Activated CD4-positive, alpha-beta memory T cell treated with anti-CD3 and anti-CD28 coated beads, Interleukin-2, amount 10 ng/mL, durations not matched to agents 7 days and 5 days (primary cell): ENCODE data around the gene CAD. TPM values are rescaled to one million over a fixed set of nuclear protein-coding genes. Genes with fewer than 3 reads are reported as not detected.

Experiments used
- CTCF ChIA-PET: fragments of 350-600 bp; sonication (Branson Sonifier 250); formaldehyde crosslinking; loops from one replicate; lab custom pipeline; 2021; ENCODE audit warnings: antibody characterized with exemption, inconsistent platforms; lab: Charles Lee
- POLR2A ChIA-PET: fragments of 350-600 bp; sonication (Branson Sonifier 250); formaldehyde crosslinking; loops from one replicate; lab custom pipeline; 2021; ENCODE audit warnings: antibody characterized with exemption; lab: Charles Lee
- DNase-seq: peaks from one replicate; pipeline ENCODE4 v3.0.0-alpha.2; 2020
- H3K27ac Mint-ChIP-seq: one replicate; pipeline ENCODE4 v1.8.0; 2021; ENCODE audit warnings: mild to moderate bottlenecking, mixed read lengths
- H3K27me3 Mint-ChIP-seq: one replicate; pipeline ENCODE4 v1.8.0; 2021; ENCODE audit warnings: mixed read lengths
- H3K36me3 Mint-ChIP-seq: one replicate; pipeline ENCODE4 v1.8.0; 2021; ENCODE audit warnings: low read depth, mixed read lengths
- H3K4me1 Mint-ChIP-seq: one replicate; pipeline ENCODE4 v1.8.0; 2021; ENCODE audit warnings: mixed read lengths
- H3K4me3 Mint-ChIP-seq: one replicate; pipeline ENCODE4 v1.8.0; 2021; ENCODE audit warnings: mild to moderate bottlenecking, mixed read lengths
- H3K9me3 Mint-ChIP-seq: one replicate; pipeline ENCODE4 v1.8.0; 2021; ENCODE audit warnings: mixed read lengths
- total RNA-seq, 2 experiments: library from RNA; stranded (reverse); gene quantifications; one replicate each; pipeline ENCODE4 v1.2.3, GENCODE V29; 2021

CAD gene
- total RNA-seq, 2 experiments from 2014 or later, result 39.7 TPM

DNA sequence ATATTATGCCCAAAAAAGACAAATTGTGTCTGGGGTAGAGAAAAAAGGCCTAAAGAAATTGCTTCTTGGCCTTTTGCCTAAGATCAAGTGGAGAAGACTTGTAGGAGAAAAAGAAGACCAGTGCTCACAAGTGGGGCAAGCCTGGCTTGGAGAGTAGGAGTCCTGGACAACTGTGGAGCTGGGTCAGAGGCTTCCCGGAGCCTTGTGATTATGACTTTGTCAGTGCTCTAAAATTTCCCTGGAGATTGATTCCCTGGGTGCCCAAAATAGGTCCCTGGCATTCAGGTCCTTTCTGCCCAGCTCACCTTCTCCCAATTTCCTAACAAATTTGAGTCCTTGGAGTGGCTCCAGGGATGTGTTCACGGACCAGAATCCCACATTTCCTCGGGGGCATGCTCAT is 64.3 kb downstream of the CAD start:
- Mint-ChIP-seq H3K36me3 (no peaks in the 10 kb centered on the region), H3K27ac (no peak overlapping the region), H3K9me3 (no peaks in the 10 kb centered on the region), H3K4me3 (no peak overlapping the region), H3K27me3 (peaks cover 50% of the 10 kb centered on the region), H3K4me1 (peaks cover 13% of the 10 kb centered on the region)
- CTCF ChIA-PET, result interaction anchor here (0.7 to 5.9 kb wide), 12 partner anchors 9 to 319 kb away, joined by 3 to 75 read pairs (median 6); partner anchors contain the start of genes ABHD1, MPV17, PREB and SLC30A3
- no peak for DNase-seq
- POLR2A ChIA-PET, result interaction anchor here (0.8 to 1.0 kb wide), 2 partner anchors 32 to 65 kb away, joined by 4 to 5 read pairs; partner anchors contain the start of gene CAD

DNA sequence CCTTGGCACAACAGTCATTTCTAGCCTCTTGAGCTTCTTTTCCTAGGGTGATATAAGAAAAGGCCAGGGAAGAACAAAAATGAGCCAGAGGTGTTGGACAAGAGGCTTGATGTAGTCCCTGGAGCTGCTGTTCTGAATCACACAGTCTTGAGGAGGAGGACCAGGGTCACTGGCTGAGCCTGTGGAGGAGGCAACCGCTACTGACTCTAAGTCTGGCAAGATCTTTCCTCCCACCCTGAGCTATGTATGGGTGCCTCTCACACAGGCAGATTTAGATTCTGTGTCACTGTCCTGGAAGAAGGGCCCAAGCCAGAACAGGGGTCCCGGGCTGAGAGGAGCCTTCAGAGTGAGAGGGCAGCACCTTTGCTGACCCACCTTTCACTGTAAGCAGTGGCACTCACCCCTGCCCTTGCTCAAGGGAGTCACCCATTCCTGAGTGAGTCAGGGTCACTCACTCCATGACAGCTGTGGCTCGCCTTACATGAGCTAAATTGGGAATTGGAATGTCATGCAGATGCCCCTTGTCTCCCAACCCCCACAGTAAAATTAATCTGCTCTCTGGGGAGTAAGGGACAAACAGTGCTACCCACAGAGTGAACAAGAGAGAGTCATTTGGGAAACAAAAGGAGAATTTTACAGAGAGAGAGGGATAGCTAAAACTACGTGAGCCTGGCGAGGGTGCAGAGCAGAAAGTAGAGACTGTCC is 64.8 kb downstream of the CAD start, which contains the start of gene TRIM54:
TRIM54 (plus strand) TSS at position 575 of the 705 bp plus-strand sequence. CDS start 303 bp downstream, outside the sequence.
- Mint-ChIP-seq H3K27me3 (peaks cover 54% of the 10 kb centered on the region), H3K27ac (no peak within 1 kb of the TSS), H3K36me3 (no peaks in the 10 kb centered on the region), H3K9me3 (no peaks in the 10 kb centered on the region), H3K4me1 (peaks cover 13% of the 10 kb centered on the region), H3K4me3 (no peak within 1 kb of the TSS)
- CTCF ChIA-PET, result interaction anchor here (0.7 to 5.9 kb wide), 11 partner anchors 9 to 320 kb away, joined by 3 to 75 read pairs (median 6); partner anchors contain the start of genes ABHD1, MPV17, PREB and SLC30A3
- DNase-seq, result no peak
- POLR2A ChIA-PET, result interaction anchor here (0.8 to 1.7 kb wide), 3 partner anchors 18 to 65 kb away, joined by 4 to 5 read pairs (median 4); partner anchors contain the start of gene CAD

DNA sequence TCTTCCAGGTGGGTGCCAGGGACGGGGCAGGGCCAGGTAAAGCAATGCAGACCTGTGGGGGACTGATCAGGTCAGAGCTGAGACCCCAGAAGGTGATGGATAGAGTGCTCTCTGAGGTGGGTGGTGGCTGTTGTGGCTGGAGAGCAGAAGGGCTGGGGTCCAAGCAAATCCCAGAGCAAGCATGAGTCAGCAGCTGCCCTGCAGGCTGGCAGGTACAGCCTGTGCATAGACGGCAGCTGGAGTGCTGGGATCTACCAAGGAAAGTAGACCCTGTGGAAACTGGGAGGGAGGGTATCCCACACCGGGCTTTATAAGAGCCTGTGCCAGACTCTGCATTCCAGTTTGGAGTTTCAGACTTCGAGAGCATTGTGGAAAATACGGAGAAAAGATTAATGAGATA is 65.7 kb downstream of the CAD start:
- H3K36me3 Mint-ChIP-seq, result no peaks in the 10 kb centered on the region
- POLR2A ChIA-PET, result interaction anchor here (0.6 to 1.7 kb wide), 2 partner anchors 19 to 90 kb away, joined by 3 to 4 read pairs; no protein-coding TSS in a partner anchor
- DNase-seq, result no peak
- no peak overlapping the region for H3K4me3 Mint-ChIP-seq
- H3K27me3 Mint-ChIP-seq, result peaks cover 58% of the 10 kb centered on the region
- peaks cover 13% of the 10 kb centered on the region for H3K4me1 Mint-ChIP-seq
- H3K9me3 Mint-ChIP-seq, result no peaks in the 10 kb centered on the region
- no peak overlapping the region for H3K27ac Mint-ChIP-seq
- CTCF ChIA-PET, result interaction anchor here (0.6 to 5.9 kb wide), 8 partner anchors 16 to 437 kb away, joined by 3 to 75 read pairs (median 4); partner anchors contain the start of gene MPV17

DNA sequence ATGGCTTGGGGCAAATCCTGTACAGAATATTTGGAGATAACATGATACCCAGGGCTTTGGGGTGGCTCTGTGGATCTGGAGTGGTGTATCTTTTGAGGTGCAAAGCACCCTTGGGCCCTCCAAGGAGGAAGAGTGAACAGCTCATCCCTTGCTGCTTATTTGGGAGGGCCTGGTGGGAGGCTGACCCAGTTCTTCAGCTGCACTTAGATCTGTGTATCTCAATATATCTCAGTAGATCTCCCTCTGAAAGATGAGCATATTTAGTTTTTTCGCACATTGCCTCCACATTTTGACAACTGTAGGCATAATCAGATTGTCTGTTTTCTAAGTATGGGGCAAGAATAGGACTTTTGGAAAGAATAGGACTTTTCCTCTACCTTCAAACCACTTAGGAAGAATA is 67.8 kb downstream of the CAD start:
- Mint-ChIP-seq H3K27ac (no peak overlapping the region), H3K36me3 (no peaks in the 10 kb centered on the region), H3K4me1 (peaks cover 8% of the 10 kb centered on the region), H3K9me3 (no peaks in the 10 kb centered on the region), H3K27me3 (peaks cover 57% of the 10 kb centered on the region), H3K4me3 (no peak overlapping the region)
- no peak for DNase-seq
- CTCF ChIA-PET, result interaction anchor here (0.6 kb wide), 1 partner anchor 11 kb away, joined by 3 read pairs; no protein-coding TSS in a partner anchor
- POLR2A ChIA-PET, result no interaction called here

DNA sequence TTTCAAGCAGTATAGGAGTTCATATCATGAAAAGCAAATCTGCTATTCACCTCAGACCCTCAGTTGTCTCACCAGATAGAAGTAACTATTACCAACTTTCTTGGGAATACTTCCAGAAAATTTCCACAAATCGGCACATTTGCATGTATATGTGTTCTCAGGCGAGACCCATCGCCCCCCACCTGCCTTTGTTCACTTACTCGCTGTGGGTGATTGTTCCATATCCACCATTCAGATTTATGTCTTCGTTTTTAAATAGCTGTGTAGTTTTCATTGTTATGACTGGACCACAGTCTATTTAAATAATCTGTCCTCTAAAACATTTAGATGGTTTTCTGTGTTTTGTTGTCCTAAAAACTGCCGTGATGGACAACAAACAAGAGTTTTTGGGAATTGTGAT is 68.3 kb downstream of the CAD start:
- no peak overlapping the region for H3K4me3 Mint-ChIP-seq
- peaks cover 4% of the 10 kb centered on the region for H3K4me1 Mint-ChIP-seq
- no peak overlapping the region for H3K27ac Mint-ChIP-seq
- H3K27me3 Mint-ChIP-seq, result peaks cover 57% of the 10 kb centered on the region
- ChIA-PET CTCF (interaction anchor here (0.6 kb wide), 1 partner anchor 11 kb away, joined by 3 read pairs; no protein-coding TSS in a partner anchor), POLR2A (no interaction called here)
- no peak for DNase-seq
- H3K36me3 Mint-ChIP-seq, result no peaks in the 10 kb centered on the region
- H3K9me3 Mint-ChIP-seq, result no peaks in the 10 kb centered on the region

DNA sequence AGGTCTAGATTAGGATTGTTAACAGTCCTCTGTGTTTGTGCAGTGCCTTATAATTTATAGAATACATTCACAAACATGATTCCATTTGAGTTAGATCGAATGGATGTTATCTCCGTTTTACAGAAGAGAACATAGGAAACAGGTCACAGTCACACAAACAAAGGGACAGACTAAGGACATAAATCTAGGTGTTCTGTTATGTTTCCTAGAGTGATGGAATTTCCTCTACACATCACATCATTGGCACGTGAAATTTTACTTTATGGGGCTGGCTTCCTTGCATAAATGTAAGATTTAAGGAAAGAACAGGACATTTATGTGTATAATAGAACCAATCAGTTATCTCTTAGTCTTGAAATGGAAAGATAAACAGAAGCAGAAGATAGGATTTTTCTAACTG is 71.4 kb downstream of the CAD start:
- no peak for DNase-seq
- H3K9me3 Mint-ChIP-seq, result no peaks in the 10 kb centered on the region
- POLR2A ChIA-PET, result no interaction called here
- no peak overlapping the region for H3K4me3 Mint-ChIP-seq
- CTCF ChIA-PET, result interaction anchor here (4.1 to 7.7 kb wide), 2 partner anchors 9 to 13 kb away, joined by 18 to 48 read pairs; no protein-coding TSS in a partner anchor
- H3K27ac Mint-ChIP-seq, result no peak overlapping the region
- H3K36me3 Mint-ChIP-seq, result no peaks in the 10 kb centered on the region
- no peaks in the 10 kb centered on the region for H3K4me1 Mint-ChIP-seq
- H3K27me3 Mint-ChIP-seq, result peaks cover 56% of the 10 kb centered on the region

DNA sequence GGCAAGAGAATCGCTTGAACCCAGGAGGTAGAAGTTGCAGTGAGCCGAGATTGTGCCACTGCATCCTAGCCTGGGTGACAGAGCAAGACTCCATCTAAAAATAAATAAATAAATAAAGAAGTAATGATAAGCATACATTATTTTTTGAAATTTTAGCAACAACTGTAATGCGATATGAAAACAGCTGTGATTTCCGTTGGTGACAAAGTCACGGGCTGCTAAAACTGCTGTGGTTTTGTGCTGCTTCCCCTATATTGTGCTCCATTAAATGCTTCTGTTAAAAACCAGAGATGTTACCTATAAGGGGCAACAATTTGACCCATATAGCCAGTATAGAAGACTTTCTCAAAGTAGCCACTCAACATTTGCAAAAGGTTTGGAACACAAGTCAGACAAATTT is 73.4 kb downstream of the CAD start:
- H3K4me1 Mint-ChIP-seq, result no peaks in the 10 kb centered on the region
- POLR2A ChIA-PET, result no interaction called here
- H3K4me3 Mint-ChIP-seq, result no peak overlapping the region
- peaks cover 44% of the 10 kb centered on the region for H3K27me3 Mint-ChIP-seq
- no peaks in the 10 kb centered on the region for H3K36me3 Mint-ChIP-seq
- no peaks in the 10 kb centered on the region for H3K9me3 Mint-ChIP-seq
- no peak overlapping the region for H3K27ac Mint-ChIP-seq
- CTCF ChIA-PET, result interaction anchor here (4.1 to 7.7 kb wide), 2 partner anchors 11 kb away, joined by 18 to 48 read pairs; no protein-coding TSS in a partner anchor
- DNase-seq, result no peak

DNA sequence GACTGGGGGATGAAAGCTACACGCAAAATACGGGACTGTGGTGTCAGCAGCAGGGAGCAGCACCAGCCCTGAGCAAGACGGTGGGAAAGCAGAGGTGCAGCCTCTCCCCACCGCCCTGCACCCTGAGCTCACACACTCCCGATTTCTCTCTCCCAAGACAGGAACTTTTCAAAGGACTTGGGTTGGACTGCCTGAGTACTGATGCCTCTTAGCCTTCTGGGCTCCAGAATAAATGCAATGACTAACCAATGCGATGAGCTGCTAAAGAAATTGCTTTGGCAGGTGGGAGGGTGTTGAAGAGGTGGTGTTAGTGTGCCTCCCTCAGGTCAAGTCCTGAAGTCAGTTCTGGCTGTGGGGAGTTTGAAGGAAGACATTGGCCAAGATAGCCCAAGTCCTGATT is 74.7 kb downstream of the CAD start:
- Mint-ChIP-seq H3K4me1 (no peaks in the 10 kb centered on the region), H3K9me3 (no peaks in the 10 kb centered on the region), H3K4me3 (no peak overlapping the region), H3K36me3 (no peaks in the 10 kb centered on the region), H3K27ac (no peak overlapping the region), H3K27me3 (peaks cover 40% of the 10 kb centered on the region)
- ChIA-PET CTCF (interaction anchor here (2.0 to 7.7 kb wide), 3 partner anchors 10 to 12 kb away, joined by 11 to 48 read pairs (median 18); no protein-coding TSS in a partner anchor), POLR2A (interaction anchor here (1.2 kb wide), 1 partner anchor 26 kb away, joined by 3 read pairs; no protein-coding TSS in a partner anchor)
- no peak for DNase-seq

Other genes with a start within 250 kb of the CAD start
- 1 to 10 TPM; 2.7 TPM for gene MAPRE3, start 246.7 kb upstream of the CAD start, total RNA-seq
- gene TMEM214, start 184.4 kb upstream of the CAD start, total RNA-seq, result 10 to 100 TPM; 80.4 to 80.7 TPM
- gene AGBL5, start 165.7 kb upstream of the CAD start, total RNA-seq, result 10 to 100 TPM; 16.9 to 18.3 TPM
- 100 to 1,000 TPM; 305 to 312 TPM for gene OST4, start 145.7 kb upstream of the CAD start, total RNA-seq
- gene EMILIN1, start 138.8 kb upstream of the CAD start, total RNA-seq, result under 1 TPM; 0.70 to 0.78 TPM
- 1 to 10 TPM; 5.6 to 6.6 TPM for gene KHK, start 130.6 kb upstream of the CAD start, total RNA-seq
- gene CGREF1, start 98.2 kb upstream of the CAD start, total RNA-seq, result 1 to 10 TPM in 1 of 2 experiments, under 1 TPM in 1; 0.75 to 1.2 TPM
- gene ABHD1, start 93.6 kb upstream of the CAD start, total RNA-seq, result under 1 TPM; 0.13 to 0.20 TPM
- 10 to 100 TPM; 67.4 to 72.7 TPM for gene PREB, start 82.7 kb upstream of the CAD start, total RNA-seq
- gene PRR30, start 78.0 kb upstream of the CAD start, total RNA-seq, result not detected
- gene TCF23, start 68.4 kb upstream of the CAD start, total RNA-seq, result not detected
- 10 to 100 TPM; 94.9 to 97.8 TPM for gene ATRAID, start 5.3 kb upstream of the CAD start, total RNA-seq
- 10 to 100 TPM; 20.8 to 23.6 TPM for gene SLC5A6, start 5.1 kb upstream of the CAD start, total RNA-seq
- gene SLC30A3, start 45.7 kb downstream of the CAD start, total RNA-seq, result under 1 TPM; 0.45 TPM
- not detected for gene DNAJC5G, start 58.1 kb downstream of the CAD start, total RNA-seq
- under 1 TPM in 1 of 2 experiments, not detected in 1; 0.13 TPM for gene TRIM54, start 65.1 kb downstream of the CAD start, total RNA-seq
- 1 to 10 TPM; 2.2 to 3.0 TPM for gene UCN, start 91.1 kb downstream of the CAD start, total RNA-seq
- 10 to 100 TPM; 83.3 to 83.9 TPM for gene MPV17, start 105.7 kb downstream of the CAD start, total RNA-seq
- gene GTF3C2, start 139.4 kb downstream of the CAD start, total RNA-seq, result 10 to 100 TPM; 49.0 to 49.1 TPM
- 10 to 100 TPM; 34.1 to 36.9 TPM for gene EIF2B4, start 153.0 kb downstream of the CAD start, total RNA-seq
- gene SNX17, start 153.2 kb downstream of the CAD start, total RNA-seq, result 100 to 1,000 TPM; 116 to 123 TPM
- 10 to 100 TPM; 15.6 to 16.7 TPM for gene ZNF513, start 163.4 kb downstream of the CAD start, total RNA-seq
- 100 to 1,000 TPM; 119 to 122 TPM for gene PPM1G, start 192.2 kb downstream of the CAD start, total RNA-seq
- gene NRBP1, start 211.3 kb downstream of the CAD start, total RNA-seq, result 100 to 1,000 TPM; 103 to 104 TPM
- 10 to 100 TPM in 1 of 2 experiments, 1 to 10 TPM in 1; 7.5 to 10.1 TPM for gene KRTCAP3, start 225.0 kb downstream of the CAD start, total RNA-seq